Erythroblast (primary cell): Measurements from ENCODE around the gene MGLL.

Experiments
- GATA1 ChIP-seq: IDR thresholded peaks from 2 replicates; pipeline ENCODE4 v1.6.1; 2011; ENCODE audit warnings: low read depth, mild to moderate bottlenecking, control low read depth, low read length, moderate library complexity
- POLR2A ChIP-seq: IDR thresholded peaks from 2 replicates; pipeline ENCODE4 v1.6.1; 2011; ENCODE audit warnings: mild to moderate bottlenecking, low read length

GRCh38 chr3:127655641-127656040, 166.7 kb downstream of the MGLL start:
- TF ChIP-seq POLR2A: no peak
- TF ChIP-seq GATA1: no peak
